ENCODE measurements around the gene MFAP5.
A peak's percentile ranks its signal among the peaks of the same experiment; 100 is the strongest.
"Not testable (repeated sequence)": the region's sequence is repeated elsewhere in the genome, so short reads cannot be mapped to it uniquely, and the experiment has no call there.

MFAP5 gene

GRCh38 chr12:8629486-8630033 is 33.1 kb downstream of the MFAP5 start:
- DNase-seq (ENCODE audit: low read depth), result peak; percentile 31

- no peak for DNase-seq (ENCODE audit: low read depth)
These were observed 33.9 kb downstream of the MFAP5 start for GRCh38 chr12:8628731-8629130.

- DNase-seq (ENCODE audit: low read depth), result not testable (repeated sequence)
These were observed 37.9 kb downstream of the MFAP5 start for GRCh38 chr12:8624750-8625149.

- DNase-seq (ENCODE audit: low read depth), result no peak
These were observed 40.0 kb downstream of the MFAP5 start for GRCh38 chr12:8622646-8623045.

GRCh38 chr12:8615206-8615605 is 47.4 kb downstream of the MFAP5 start:
- DNase-seq (ENCODE audit: low read depth), result no peak

GRCh38 chr12:8613881-8614280 is 48.7 kb downstream of the MFAP5 start:
- not testable (repeated sequence) for DNase-seq (ENCODE audit: low read depth)

GRCh38 chr12:8612629-8613028 is 50.0 kb downstream of the MFAP5 start, which contains the start of gene AICDA:
TSS of gene AICDA (minus strand) at chr12:8612859. CDS start at chr12:8612767, 92 bp downstream.
- no peak for DNase-seq (ENCODE audit: low read depth)

- peak; percentile 64 for DNase-seq (ENCODE audit: low read depth)
These were observed 53.5 kb downstream of the MFAP5 start for GRCh38 chr12:8609061-8609570.

- DNase-seq (ENCODE audit: low read depth), result no peak
These were observed 55.7 kb downstream of the MFAP5 start for GRCh38 chr12:8606890-8607289.

GRCh38 chr12:8605057-8605456 is 57.6 kb downstream of the MFAP5 start:
- DNase-seq (ENCODE audit: low read depth), result no peak

GRCh38 chr12:8603856-8604255 is 58.8 kb downstream of the MFAP5 start:
- no peak for DNase-seq (ENCODE audit: low read depth)

- DNase-seq (ENCODE audit: low read depth), result no peak
These were observed 59.3 kb downstream of the MFAP5 start for GRCh38 chr12:8603286-8603685.

GRCh38 chr12:8596561-8596960 is 66.1 kb downstream of the MFAP5 start:
- no peak for DNase-seq (ENCODE audit: low read depth)
